PC-9 (cell line): Measurements from ENCODE around the gene SIPA1L3. TPM values are rescaled to one million over a fixed set of nuclear protein-coding genes. Genes with fewer than 3 reads are reported as not detected.
"Not testable (repeated sequence)": the region's sequence is repeated elsewhere in the genome, so short reads cannot be mapped to it uniquely, and the experiment has no call there.

Experiments
- BruUV-seq: library from RNA; stranded (reverse); fragments of 400-500 nt; replicated peaks from 2 replicates; lab custom pipeline; 2021; lab: Mats Ljungman, UMichigan
- CTCF ChIA-PET: fragments of 300-600 bp; sonication (Branson Sonifier 250); formaldehyde crosslinking; loops from one replicate; lab custom pipeline; 2022; ENCODE audit warnings: antibody characterized with exemption; lab: Charles Lee
- POLR2A ChIA-PET: fragments of 300-600 bp; sonication (Branson Sonifier 250); formaldehyde crosslinking; loops from one replicate; lab custom pipeline; 2022; ENCODE audit warnings: antibody characterized with exemption; ENCODE audit not compliant: unreplicated experiment; lab: Charles Lee
- DNase-seq, 2 experiments: peaks; one replicate each; pipeline versions ENCODE4 v3.0.0 to v3.0.0-alpha.2; 2015 to 2022; ENCODE audit warnings: mixed read lengths in 1 of 2
- H2AFZ ChIP-seq: fragments of 200-600 bp; sonication (generic); 2 replicates; pipeline ENCODE4 v1.8.1; 2017; ENCODE audit warnings: antibody characterized with exemption
- H3F3A ChIP-seq: fragments of 200-600 bp; sonication (generic); 2 replicates; pipeline ENCODE4 v1.8.1; 2017; ENCODE audit warnings: antibody characterized with exemption, mild to moderate bottlenecking, low read depth; ENCODE audit not compliant: insufficient read depth
- H3K27ac ChIP-seq: fragments of 200-600 bp; sonication (generic); 2 replicates; pipeline ENCODE4 v1.6.1; 2016; ENCODE audit warnings: mixed run types
- H3K27me3 ChIP-seq: fragments of 200-600 bp; sonication (generic); 2 replicates; pipeline ENCODE4 v1.6.1; 2016; ENCODE audit warnings: low read depth, mixed run types; ENCODE audit not compliant: insufficient read depth
- H3K36me3 ChIP-seq: fragments of 200-600 bp; sonication (generic); 2 replicates; pipeline ENCODE4 v1.6.1; 2016; ENCODE audit warnings: low read depth, mixed run types
- H3K4me1 ChIP-seq: fragments of 200-600 bp; sonication (generic); replicated peaks from 2 replicates; pipeline ENCODE4 v1.6.1; 2016; ENCODE audit warnings: mixed run types; ENCODE audit not compliant: insufficient read depth
- H3K4me2 ChIP-seq: fragments of 200-600 bp; sonication (generic); 2 replicates; pipeline ENCODE4 v1.6.1; 2017; ENCODE audit warnings: mixed run types
- H3K4me3 ChIP-seq: fragments of 200-600 bp; sonication (generic); 2 replicates; pipeline ENCODE4 v1.6.1; 2016; ENCODE audit warnings: mixed run types
- H3K79me2 ChIP-seq: fragments of 200-600 bp; sonication (generic); 2 replicates; pipeline ENCODE4 v1.6.1; 2017; ENCODE audit warnings: low read depth, mixed run types
- H3K9me2 ChIP-seq: fragments of 200-600 bp; sonication (generic); 2 replicates; pipeline ENCODE4 v1.8.1; 2017; ENCODE audit warnings: mild to moderate bottlenecking; ENCODE audit not compliant: insufficient read depth
- H3K9me3 ChIP-seq: fragments of 200-600 bp; sonication (generic); 2 replicates; pipeline ENCODE4 v1.8.1; 2016; ENCODE audit warnings: low read depth; ENCODE audit not compliant: insufficient read depth
- H4K20me1 ChIP-seq: fragments of 200-600 bp; sonication (generic); 2 replicates; pipeline ENCODE4 v1.8.1; 2017; ENCODE audit not compliant: insufficient read depth
- CTCF ChIP-seq: fragments of 200-600 bp; sonication (generic); conservative IDR thresholded peaks from 2 replicates; pipeline ENCODE4 v1.6.1; 2017; ENCODE audit warnings: mixed run types, antibody characterized with exemption, mild to moderate bottlenecking, moderate library complexity
- EZH2 ChIP-seq: fragments of 200-600 bp; sonication (generic); IDR thresholded peaks from 2 replicates; pipeline ENCODE4 v1.8.0; 2017; ENCODE audit warnings: antibody characterized with exemption, low read depth
- intact Hi-C: fragments of 100-400 bp; cut with micrococcal nuclease; formaldehyde crosslinking; loops from one replicate; pipeline ENCODE4 v1.10.0; 2022; ENCODE audit not compliant: unreplicated experiment
- total RNA-seq: library from RNA; stranded (reverse); gene quantifications from 2 replicates; pipeline ENCODE4 v1.2.3, GENCODE V29; 2021

The SIPA1L3 gene
- total RNA-seq, 1 experiment from 2014 or later, result 55.2 TPM

GRCh38 chr19:38028913-38029510, 122.0 kb downstream of the SIPA1L3 start:
- H3K9me3 ChIP-seq, result no peaks in the 10 kb centered on the region
- no TSS peak for BruUV-seq
- H3K9me2 ChIP-seq, result no peaks in the 10 kb centered on the region
- no peaks in the 10 kb centered on the region for H3F3A ChIP-seq
- TF ChIP-seq CTCF, result no peak
- no peak for TF ChIP-seq EZH2
- no peak overlapping the region for H2AFZ ChIP-seq
- ChIA-PET CTCF (no interaction called here), POLR2A (no interaction called here)
- H3K27me3 ChIP-seq, result no peaks in the 10 kb centered on the region
- H3K27ac ChIP-seq, result no peak overlapping the region
- no peaks in the 10 kb centered on the region for H4K20me1 ChIP-seq
- H3K36me3 ChIP-seq, result no peaks in the 10 kb centered on the region
- H3K4me1 ChIP-seq, result no peaks in the 10 kb centered on the region
- no peaks in the 10 kb centered on the region for H3K79me2 ChIP-seq
- no peak overlapping the region for H3K4me3 ChIP-seq
- intact Hi-C loops, result no loop called here
- DNase-seq, result no peak
- no peak overlapping the region for H3K4me2 ChIP-seq

- H3K4me3 ChIP-seq, DNase-seq, H2AFZ ChIP-seq, H3K27me3 ChIP-seq, H3K4me2 ChIP-seq, H4K20me1 ChIP-seq, H3K36me3 ChIP-seq, H3K27ac ChIP-seq, intact Hi-C loops, H3K9me2 ChIP-seq, H3F3A ChIP-seq, H3K79me2 ChIP-seq, BruUV-seq, CTCF ChIA-PET, H3K4me1 ChIP-seq, H3K9me3 ChIP-seq: not testable (repeated sequence)
- POLR2A ChIA-PET, result interaction anchor here (0.6 kb wide), 1 partner anchor 12 kb away, joined by 3 read pairs; no protein-coding TSS in a partner anchor
These were observed 123.0 kb downstream of the SIPA1L3 start for GRCh38 chr19:38030001-38030400.

- H3K4me2 ChIP-seq, result no peak overlapping the region
- no peaks in the 10 kb centered on the region for H3K79me2 ChIP-seq
- no peaks in the 10 kb centered on the region for H3K4me1 ChIP-seq
- intact Hi-C loops, result no loop called here
- H2AFZ ChIP-seq, result no peak overlapping the region
- H3K9me2 ChIP-seq, result no peaks in the 10 kb centered on the region
- H3K4me3 ChIP-seq, result no peak overlapping the region
- H3K9me3 ChIP-seq, result no peaks in the 10 kb centered on the region
- no peak overlapping the region for H3K27ac ChIP-seq
- CTCF ChIA-PET, result interaction anchor here (0.5 kb wide), 1 partner anchor 130 kb away, joined by 3 read pairs; no protein-coding TSS in a partner anchor
- no peaks in the 10 kb centered on the region for H3K36me3 ChIP-seq
- TF ChIP-seq EZH2, result no peak
- no peak for TF ChIP-seq CTCF
- H3K27me3 ChIP-seq, result no peaks in the 10 kb centered on the region
- DNase-seq, result no peak
- POLR2A ChIA-PET, result no interaction called here
- H3F3A ChIP-seq, result no peaks in the 10 kb centered on the region
- BruUV-seq, result no TSS peak
- no peaks in the 10 kb centered on the region for H4K20me1 ChIP-seq
These were observed 123.8 kb downstream of the SIPA1L3 start for GRCh38 chr19:38030686-38031422.
